Activated T-cell treated with anti-CD3 and anti-CD28 coated beads for 4 hours (primary cell): Measurements from ENCODE around the gene MCF2L2.
"Not testable (repeated sequence)": the region's sequence is repeated elsewhere in the genome, so short reads cannot be mapped to it uniquely, and the experiment has no call there.

Experiments
- DNase-seq: peaks from one replicate; pipeline ENCODE4 v3.0.0-alpha.2; 2020

MCF2L2 gene

DNA sequence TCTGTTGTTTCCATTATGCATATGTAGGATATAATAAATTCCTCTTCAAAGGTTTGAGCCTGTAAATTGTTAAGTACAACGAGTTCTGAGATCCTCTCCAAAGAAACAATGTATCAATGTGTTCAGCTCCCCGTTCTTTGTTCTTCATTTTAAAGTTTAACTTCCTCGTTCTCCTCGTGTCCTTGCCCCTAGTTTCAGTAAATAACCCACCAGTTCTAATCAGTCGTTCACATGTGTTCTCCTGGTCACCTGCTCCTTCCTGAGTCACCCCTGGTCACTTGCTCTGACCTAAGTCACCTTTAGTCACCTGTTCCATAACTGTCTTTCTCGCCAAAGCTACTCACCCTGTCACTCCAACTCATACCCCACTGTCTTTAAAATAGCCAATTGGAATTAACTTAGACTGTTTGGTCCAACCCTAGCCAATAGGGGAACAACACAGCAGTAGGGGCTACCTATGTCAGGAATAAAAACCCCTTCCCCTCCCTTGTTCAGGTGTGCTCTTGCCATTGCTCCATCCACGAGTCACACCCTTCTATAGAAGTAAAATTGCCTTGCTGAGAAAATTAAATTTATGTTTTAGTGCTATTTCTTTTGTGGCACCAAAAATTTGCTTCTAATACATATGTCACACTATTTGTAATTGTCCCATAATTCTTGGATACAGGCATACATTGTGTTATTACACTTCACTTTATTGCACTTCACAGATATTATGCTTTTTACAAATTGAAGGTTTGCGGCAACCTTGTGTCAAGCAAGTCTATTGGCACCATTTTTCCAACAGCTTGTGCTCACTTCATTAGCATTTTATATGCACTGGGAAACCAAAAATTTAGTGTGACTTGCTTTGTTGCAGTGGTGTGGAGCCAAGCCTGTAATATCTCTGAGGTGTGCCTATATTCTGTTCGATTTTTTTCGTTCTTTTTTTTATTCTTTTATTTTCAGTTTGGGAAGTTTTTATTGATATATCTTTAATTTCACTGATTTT, 15.3 kb upstream of the MCF2L2 start:
- no peak for DNase-seq

DNA sequence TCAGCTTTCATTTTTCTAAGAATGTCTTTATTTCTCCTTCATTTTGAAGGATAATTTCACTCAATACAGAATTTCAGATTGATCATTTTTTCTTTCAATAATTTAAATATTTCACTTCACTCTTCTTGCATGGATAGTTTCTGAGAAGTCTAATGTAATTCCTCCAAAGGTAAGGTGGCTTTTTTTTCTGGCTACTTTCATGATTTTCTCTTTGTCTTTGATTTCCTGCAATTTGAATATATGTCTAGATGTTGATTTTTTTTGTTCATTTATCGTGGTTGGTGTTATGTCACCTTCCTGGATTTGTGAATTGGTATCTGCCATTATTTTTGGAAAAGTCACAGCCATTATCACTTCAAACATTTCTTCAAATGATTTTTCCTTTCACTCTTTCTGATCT, 14.6 kb upstream of the MCF2L2 start:
- DNase-seq = no peak

DNA sequence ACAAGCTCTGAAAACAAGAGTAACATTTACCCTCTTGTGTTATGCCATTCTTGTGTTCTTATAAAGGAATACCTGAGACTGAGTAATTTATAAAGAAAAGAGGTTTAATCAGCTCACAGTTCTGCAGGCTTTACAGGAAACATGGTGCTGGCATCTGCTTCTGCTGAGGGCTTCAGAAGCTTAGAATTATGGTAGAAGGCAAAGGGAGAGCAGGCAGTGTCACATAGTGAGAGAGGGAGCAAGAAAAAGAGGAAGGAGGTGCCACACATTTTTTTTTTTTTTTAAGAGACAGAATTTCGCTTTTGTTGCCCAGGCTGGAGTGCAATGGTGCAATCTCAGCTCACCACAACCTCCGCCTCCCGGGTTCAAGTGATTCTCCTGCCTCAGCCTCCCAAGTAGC, 12.1 kb upstream of the MCF2L2 start:
- not testable (repeated sequence) for DNase-seq

DNA sequence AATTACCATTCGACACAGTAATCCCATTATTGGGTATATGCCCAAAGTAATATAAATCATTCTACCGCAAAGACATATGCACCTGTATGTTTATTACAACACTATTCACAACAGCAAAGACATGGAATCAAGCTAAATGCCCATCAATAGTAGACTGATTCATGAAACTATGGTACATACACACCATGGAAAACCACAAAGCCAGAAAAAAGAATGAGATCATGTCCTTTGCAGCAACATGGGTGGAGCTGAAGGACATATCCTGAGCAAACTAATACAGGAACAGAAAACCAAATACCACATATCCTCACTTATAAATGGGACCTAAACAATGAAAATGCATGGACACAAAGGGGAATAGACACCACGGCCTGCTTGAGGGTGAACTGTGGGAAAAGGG, 11.1 kb upstream of the MCF2L2 start:
- DNase-seq = no peak

DNA sequence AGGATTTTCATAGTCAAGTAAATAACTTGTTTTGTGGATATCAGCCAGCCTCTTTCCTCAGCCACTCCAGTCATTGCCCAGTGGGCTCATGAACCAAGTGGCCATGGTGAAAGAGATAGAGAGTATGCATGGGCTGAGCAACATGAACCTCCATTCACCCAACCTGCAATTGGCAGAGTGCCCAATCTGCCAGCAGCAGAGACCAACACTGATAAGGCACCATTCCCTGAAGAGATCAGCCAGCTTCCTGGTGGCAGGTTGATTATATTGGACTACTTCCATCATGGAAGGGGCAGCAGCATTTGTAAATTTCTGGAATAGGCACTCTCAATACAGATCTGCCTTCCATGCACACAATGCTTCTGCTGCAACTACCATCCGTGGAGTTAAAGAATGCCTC, 10.3 kb upstream of the MCF2L2 start:
- no peak for DNase-seq

DNA sequence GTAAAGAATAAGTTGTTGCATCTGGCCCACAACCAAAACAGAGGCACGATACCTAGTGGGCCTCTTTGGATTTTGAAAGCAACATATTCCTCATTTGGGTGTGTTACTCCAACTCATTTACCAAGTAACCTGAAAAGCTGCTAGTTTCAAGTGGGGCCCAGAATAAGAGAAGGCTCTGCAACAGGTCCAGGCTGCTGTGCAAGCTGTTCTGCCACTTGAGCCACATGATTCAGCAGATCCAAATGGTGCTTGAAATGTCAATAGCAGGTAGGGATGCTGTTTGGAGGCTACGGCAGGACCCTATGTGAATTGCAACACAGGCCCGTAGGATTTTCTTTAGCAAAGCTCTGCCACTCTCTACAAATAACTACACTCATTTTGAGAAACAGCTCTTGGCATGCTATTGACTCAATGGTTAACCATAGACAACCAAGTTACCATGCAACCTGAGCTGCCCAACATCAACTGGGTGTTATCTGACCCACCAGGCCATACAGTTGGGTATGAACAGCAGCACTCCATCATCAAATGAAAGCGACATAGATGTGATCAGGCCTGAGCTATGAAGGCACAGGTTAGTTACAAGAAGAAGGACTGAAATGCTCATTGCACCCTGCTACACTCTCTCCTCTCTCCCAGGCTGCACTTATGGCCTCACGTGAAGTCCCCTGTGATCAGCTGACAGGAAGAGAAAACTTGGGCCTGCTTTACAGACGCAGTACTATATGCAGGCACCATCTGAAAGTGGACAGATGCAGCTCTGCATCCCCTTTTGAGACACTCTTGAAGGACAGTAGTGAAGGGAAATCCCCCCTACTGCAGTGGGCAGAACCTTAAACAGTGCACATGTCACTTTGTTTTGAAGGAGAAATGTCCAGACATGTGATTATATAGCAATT, 9.5 kb upstream of the MCF2L2 start:
- DNase-seq = no peak

DNA sequence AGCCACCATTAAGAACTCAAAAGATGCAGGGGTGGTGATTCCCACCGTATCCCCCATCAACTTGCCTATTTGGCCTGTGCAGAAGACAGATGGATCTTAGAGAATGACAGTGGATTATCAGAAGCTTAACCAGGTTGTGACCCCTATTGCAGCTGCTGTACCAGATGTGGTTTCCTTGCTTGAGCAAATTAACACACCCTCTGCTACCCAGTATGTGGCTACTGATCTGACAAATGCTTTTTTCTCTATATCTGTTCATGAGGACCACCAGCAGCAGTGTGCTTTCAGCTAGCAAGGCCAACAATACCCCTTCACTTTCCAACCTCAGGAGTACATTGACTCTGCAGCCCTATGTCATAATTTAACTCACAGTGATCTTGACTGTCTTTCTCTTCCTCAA, 8.6 kb upstream of the MCF2L2 start:
- DNase-seq = no peak

DNA sequence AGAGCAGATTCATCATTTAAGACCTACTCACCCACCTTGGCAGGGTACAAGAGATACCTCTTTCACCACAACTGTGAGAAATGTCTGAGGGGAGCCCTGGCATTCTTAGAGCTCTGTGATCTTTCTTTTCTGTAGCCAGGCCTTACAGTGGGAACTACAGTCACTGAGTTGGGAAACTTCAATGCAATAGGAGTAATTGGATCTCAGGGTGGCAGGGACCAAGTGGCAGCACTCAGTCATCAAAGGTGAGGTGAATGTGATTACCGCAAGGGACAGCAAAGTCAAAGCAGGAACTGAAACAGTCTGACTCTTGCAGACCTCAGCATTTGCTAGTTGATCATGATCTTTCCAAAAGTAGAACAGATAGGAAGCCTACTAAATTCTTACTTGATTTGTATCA, 7.2 kb upstream of the MCF2L2 start:
- no peak for DNase-seq

DNA sequence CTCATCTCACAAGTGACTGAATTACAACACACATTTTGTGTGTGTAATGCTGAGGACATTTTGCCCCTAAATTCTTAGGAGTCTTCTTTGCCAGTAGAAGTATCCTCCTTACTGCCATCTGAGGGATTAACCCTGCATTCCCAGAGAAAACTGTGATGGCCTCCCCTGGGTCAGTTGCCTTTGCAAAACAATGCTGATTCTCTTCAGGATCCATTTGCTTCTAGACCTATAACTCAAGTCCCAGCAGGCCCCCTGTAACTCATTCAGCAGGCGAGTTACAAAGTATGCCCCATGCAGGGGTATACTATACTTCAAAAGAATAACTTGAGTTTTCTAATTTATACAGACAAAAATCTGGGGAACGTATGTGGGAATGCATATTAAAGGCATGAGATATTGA, 6.6 kb upstream of the MCF2L2 start:
- DNase-seq = no peak

DNA sequence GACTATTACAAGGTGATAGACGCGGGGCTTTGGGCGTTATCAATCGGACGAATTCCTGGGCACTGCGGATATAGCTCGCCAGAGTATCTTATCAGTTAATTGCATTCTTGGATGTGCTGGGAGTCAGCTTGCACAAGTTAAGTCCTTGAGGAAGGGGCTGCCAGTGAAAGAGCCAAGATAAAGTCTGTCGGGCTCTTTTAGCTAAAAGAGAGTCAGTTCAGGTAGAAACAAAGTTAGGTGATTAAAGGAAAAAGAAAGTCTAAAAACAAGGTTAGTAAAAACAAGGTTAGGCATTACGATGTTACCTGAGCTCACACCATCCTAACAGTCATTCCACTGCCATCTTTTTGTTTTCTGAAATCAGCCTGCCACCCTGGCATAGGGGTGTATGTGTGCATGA, 6.1 kb upstream of the MCF2L2 start:
- no peak for DNase-seq

DNA sequence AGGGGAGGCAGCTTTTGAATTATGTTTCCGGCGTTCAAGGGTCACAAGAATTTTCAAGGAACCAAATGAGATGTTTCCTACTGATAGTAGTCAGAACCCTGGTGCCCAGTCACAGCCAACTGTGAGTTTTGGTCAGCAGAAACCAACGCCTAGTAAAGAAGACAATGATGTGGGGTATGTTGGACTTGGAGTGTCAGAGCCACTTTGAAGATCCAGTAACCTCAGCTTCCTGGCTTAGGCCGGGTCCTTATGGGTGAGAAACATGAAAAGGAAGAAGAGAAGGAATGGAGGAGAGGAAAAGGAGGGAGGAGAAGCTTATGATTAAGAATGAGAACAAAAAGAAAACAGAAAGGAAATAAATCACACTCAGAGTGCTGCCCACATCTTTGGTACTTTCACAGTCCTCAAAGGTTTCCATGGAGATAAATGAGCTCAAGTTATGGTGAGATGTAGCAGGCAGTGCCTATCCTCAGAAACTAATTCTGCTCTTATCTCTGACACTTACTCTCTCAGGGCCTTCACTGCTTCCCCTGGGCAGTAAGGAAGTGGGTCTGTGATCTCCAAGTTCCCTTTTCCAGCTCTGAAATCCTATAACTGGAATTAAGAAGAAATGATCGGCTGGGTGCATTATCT, 2.0 kb upstream of the MCF2L2 start:
- DNase-seq = no peak

DNA sequence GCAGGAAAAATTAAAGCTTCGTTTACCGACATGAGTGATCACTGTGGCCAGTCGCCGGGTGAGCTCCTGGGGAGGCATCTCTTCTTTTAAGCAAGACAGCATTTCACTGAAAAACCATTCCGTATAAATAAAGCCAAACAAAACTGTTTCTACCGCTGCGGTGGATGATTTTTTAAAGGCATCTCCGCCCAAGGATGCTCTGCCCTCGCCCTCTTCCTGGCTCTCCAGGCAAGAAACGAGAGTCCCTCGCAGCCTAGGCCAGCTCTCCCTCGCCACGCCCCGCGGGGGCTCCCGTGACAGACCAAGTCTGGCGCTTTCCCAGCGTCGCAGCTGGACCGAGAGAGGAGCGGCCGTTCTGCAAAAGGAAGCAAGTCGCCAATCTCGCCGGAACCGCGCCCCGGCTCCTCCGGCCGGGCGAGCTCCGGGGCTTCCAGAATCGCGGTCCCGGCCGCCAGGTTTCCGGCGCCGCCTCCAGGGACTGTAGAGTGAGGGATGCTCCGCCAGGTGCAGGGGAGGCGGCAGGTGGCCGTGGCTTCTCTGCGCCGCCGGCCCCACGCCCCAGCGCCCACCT, 458 bp downstream of the MCF2L2 start:
- DNase-seq = no peak

DNA sequence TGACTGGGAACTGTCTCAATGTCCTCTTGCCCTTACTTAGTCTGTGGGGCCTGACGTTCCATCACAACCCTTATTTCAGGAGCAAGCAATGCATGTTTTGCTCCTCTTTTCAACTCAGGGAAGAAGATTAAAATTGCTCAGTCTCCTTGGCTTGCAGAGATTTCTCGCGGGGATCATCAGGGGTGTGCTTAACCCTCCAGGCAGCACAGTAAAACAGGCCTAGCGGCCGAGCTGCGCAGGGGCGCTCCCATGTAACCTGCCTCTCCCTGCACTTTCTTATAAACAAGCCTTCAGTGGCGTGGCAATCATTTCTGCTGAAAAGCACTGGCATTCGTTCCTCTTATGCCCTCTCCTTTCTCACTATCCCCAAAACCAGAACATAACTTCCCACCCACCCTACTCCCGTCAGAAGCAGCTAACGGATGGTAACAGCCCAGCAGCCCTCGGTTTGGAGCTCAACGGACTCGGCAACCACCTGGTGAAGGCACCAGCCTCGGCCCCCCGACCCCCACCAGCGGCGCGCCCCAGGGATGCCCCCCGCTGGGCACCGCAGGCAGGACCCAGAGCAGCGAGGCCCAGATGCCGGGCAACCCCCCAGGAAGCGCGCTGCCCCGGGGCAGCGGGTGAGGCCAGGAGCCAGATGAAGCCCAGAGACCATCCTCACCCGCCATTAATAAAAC, 1.1 kb downstream of the MCF2L2 start:
- no peak for DNase-seq

DNA sequence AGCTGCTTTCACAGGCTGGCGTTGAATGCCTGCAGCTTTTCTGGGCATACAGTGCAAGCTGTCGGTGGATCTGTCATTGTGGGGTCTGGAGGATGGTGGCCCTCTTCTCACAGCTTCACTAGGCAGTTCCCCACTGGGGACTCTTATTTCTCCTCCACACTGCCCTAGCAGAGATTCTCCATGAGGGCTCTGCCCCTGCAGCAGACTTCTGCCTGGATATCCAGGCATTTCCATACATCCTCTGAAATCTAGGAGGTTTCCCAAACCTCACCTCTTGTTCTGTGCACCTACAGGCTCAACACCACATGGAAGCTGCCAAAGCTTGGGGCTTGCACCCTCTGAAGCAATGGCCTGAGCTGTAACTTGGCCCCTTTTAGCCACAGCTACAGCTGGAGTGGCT, 9.6 kb downstream of the MCF2L2 start:
- DNase-seq = not testable (repeated sequence)

DNA sequence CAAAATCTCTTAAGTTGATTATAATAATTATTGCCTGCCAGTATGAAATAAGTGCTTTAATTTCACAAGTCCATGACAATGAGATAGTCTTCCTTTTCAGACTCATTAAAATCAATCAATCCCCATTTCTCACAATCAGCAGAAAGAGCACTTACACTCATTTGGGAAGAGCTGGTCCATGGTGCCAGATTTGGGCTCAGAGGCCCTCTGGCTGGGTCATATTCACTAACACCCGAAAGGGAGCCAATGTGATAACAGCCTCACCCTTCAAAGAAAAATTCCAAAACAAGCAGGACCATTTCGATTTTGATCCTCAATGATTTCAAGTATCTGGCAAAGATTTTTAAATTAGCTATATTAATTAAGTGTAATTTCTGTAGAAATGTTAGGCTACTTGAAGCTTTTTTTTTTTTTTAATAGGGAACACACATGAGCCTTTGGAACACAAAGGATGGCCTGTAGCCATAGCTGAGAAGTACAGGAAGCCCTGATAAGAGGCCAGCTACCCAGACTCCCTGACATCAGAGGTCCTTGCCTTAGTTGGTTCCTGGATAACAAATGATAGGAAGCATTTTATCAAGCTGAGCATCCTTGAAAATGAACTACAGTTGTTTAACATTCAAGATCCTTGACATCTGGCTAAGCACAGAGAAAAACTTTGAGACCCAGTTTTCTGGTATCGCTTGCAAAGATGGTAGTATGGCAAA, 17.1 kb downstream of the MCF2L2 start:
- no peak for DNase-seq

DNA sequence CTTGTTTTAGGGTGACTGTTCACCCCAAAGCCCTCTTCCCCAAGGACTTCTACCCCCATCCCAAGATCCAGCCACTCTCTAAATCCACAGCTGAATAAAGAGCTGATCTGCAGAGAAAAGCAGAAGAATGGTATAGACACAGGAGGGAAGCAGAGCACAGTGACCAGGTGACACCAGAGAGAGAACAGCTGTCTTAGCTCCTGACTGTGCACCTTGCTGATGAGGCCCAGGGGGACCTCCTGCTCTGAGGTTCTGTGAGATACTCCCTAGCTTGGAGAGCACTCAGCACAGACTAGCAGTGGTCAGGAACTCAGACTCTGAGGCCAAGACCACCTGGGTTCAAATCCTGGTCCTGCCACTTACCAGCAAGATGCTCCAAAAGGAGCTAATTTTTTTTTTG, 17.7 kb downstream of the MCF2L2 start:
- DNase-seq = no peak

DNA sequence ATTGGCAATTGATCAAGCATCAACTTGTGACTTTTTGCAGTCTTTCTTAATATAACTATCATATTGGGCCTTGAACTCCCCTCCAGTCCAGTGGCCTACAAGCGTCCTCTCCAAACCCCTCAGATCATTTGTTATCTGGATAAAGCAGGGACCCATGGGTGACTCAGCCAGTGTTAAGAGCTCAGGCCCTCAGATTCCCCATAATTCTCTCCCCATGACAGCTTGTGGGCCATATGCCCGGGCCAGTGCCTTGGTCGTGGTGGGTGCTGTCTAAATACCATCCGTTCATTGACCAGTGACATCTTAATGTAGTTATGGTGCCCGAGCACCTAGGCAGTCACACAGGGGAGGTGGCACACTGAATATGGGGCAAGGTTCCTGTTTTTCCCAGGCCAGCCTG, 18.1 kb downstream of the MCF2L2 start:
- no peak for DNase-seq

DNA sequence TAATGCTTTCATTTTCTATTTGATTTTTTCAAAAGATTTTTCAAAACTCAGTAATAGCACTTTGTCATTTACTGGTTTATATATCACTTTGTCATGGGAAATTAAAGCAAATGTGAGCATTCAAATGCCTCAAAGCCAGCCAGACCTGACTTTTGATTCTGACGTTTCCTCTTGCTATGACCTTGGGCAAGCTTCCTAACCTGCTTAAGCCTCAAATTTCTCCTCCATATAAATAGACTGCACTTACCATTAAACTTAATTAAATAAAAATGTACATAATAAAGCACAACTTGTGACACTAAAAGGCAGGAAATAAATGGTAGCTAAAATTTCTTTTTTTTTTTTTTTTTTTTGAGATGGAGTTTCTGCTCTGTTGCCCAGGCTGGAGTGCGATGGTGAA, 19.2 kb downstream of the MCF2L2 start:
- DNase-seq = no peak

DNA sequence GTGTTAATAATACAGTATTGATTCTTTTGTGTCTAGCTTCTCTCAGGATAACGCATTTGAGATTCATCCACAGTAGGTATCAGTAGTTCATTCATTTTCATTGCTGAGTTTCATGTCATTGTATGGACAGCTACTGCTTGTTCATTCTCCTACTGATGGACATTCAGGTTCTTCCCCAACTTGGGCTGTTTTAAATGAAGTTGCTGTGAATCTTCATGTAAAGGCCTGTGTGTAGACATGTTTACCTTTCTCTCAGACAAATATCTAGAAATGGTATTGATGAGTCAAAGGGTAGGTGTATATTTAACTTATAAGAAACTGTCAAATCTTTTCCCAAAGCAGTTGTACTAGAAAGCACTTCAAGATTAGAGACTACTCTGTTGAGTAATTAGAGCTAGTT, 26.7 kb downstream of the MCF2L2 start:
- DNase-seq = no peak

DNA sequence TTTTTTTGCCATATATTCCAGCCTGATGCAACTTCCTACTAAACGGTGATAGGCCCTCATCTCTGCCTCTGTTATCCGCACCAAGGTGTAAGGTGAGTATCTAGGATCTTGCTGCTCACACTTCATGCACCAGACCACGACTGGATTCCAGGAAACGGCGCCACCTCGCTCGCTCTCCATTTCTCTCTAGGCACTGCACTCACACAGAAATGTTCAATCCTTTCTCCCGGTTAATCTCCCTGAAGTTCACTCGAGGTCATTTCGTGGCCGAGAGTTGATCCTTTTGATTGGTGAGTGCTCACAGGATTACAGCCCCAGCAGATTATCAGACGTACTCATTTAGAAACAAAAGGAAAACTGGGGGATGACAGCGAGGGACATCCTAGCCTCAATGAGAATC, 28.1 kb downstream of the MCF2L2 start:
- DNase-seq = no peak

DNA sequence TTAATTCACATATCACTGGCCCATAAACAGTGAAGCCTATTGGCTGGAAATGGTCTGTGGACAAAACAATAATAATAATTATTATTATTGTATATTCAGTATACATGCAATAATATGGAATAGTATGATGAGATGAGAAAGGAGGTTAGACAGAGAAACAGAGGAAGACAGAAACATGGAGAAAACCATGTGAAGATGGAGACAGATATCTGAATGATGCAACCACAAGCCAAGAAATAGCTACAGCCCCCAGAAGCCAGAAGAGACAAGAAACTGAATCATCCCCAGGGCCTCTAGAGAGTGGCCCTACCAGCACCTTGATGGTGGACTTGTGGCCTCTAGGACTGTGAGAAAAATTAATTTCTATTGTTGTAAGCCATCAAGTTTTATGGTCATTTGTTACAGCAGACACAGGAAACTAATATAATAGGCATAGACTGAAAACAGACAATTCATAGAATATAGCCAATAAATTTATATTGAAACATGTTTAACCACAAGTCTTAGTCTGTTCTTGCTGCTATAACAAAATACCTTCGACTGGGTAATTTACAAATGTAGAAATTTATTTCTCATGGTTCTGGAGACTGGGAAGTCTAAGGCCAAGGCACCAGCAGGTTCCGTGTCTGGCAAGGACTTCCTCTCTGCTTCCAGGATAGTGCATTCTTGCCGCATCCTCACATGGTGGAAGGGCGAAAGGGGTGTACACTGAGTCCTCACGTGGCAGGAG, 31.6 kb downstream of the MCF2L2 start:
- no peak for DNase-seq
